HUDEP-2 (cell line): ENCODE results near the gene TNPO3.
A peak's percentile ranks its signal among the peaks of the same experiment; 100 is the strongest.

Experiments used
- DNase-seq, 76 experiments: peaks; one replicate each; lab custom pipeline; 2025; ENCODE audit not compliant: unreplicated experiment in 76 of 76; lab: John Stamatoyannopoulos, UW

TNPO3 gene

DNA sequence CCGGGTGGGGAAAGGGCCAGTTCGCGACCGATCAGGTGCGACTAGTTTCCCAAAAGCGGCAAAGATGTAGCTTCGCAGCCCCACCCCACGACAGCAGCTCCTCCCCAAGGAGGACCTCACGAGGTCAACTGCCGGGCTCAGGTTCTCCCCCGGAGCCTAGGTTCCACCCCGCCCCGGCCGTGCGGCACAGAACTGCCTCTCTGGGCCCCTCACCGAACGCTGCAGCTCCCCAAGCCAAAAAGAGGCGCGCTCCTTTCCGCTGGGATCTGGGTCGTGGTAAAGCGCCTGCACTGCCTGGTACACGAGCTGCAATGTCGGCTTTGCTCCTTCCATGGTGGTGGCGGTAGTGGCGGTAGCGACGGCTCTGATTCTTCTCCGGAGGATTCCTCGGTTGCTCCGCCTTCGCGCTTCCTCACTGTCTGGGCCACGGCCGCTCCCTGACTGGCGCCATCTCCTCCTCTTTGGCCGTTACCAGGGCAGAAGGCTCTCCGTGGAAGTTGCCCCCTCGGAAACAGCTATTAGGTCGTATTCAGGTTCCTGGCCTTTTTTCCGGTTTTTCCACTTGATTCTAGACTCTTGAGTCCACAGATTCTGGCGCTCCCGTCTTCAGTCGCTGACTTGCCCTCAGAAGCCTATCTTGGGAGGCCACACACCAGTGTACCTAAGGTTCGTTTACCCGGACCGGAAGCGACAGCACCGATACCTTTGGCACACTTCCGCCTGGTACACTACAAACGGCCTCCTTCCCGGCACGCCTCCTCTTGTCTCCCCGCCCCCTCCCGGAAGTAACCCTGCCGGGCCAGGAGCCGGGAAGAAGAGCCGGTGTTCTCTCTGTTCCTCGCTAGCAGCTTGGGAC, at the start of gene TNPO3:
Gene TNPO3 (minus strand): TSS at position 674 of the 856 bp plus-strand sequence. CDS start 341 bp downstream, at position 333.
- DNase-seq = peak in 75 of 76 experiments; percentile 37 to 94 (median 86)

DNA sequence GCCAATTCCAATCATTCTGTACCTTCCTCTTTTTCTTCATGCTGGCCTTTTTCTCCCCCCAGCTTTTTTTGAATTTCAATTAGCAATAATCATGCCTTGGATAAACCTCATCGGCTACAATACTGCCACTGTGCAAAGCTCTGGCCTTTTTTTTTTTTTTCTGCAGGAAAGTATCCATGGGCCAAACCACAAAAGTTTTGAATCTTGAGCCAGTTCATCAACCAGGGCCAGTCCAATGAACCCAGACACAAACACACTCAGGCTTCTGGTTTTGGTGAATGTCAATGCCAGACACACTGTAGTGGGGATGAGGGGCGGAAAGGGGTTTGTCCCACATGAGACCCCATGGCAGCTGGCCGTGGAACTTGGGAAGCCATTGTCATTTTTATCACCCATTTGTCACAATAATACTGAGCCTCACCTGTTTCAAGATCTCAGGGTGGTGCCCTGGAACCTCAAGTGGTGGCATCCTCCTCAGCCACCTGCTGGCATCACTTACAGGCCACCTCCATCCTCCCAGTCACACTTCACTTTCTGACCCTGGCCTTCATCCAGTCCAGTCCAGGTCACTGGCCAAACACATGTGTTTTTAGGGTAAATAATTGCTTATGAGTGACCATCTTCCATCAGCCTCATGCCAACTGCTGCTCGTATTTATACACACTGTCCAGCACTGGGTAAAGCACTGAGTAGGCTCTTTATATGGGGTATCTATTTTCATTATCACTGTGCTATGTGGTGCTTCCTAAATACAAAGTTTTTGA, 48.8 kb upstream of the TNPO3 start:
- DNase-seq = no peak

DNA sequence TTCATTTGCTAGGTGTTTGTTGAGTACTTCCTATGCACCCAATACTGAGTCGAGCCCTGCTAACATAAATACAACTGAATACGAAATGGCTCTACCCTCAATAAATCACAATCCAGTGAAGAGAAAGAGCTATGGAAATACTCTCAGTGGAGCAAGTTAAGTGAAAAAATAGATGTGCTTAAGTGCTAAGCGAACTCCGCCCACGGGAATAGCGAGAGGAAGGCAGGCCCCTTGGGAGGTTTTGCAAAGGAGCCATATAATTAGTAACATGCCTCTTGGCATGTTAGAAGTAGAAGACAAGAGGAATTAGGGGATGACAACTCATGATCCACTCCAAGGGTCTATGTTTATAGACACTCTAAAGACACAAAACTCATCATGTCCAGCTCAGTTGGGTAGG, 46.8 kb upstream of the TNPO3 start:
- DNase-seq = no peak

DNA sequence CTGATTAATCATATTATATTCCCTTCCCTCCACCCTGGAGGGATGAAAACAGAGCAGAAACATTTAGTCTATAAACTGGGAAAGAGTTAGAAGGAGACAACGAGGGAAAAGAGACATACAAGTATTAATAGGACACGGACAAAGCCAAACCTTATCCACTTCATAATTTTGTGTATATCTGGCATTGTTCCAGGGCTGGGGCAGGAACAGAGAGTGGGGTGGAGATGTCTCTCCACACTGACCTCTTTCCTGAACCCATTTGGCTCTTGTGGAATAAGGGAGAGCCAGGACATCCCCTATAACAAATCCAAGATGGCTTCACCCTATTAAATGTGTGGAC, 45.9 kb upstream of the TNPO3 start:
- no peak for DNase-seq

- no peak for DNase-seq
Observed at GRCh38 chr7:129098409-129099084, 43.6 kb upstream of the TNPO3 start.

- no peak for DNase-seq
Observed at GRCh38 chr7:129095258-129095657, 40.3 kb upstream of the TNPO3 start.

GRCh38 chr7:129094501-129094900, 39.6 kb upstream of the TNPO3 start:
- no peak for DNase-seq

- DNase-seq = no peak
Observed at GRCh38 chr7:129093867-129094456, 39.1 kb upstream of the TNPO3 start.

DNA sequence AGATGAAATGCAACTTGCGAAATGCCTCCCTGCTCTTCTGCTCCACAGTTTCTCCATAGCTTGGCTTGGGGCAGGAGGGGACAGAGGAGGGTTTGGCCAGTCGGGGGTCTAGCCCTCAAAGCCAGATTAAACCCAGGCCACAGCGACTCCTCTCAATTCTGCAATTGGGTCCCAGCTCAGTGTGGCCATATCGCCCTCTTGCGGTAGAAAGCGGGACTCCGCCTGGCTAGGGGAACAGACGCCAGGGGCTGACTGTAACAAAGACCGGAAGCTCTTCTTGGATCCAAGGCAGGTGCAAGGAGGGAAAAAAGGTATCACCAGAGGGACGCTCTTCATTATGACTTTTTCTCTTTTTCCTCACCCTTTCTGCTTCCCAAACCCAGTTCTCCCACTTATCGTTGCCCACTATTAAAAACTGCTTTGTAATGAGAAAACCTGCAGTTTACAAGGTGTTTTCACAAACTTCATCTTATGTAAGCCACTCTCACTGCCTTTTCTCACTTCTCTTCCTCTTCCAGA, 36.6 kb upstream of the TNPO3 start:
- DNase-seq = peak in 71 of 76 experiments; percentile 3 to 86 (median 59)

- DNase-seq = no peak
Observed at GRCh38 chr7:129090300-129090907, 35.5 kb upstream of the TNPO3 start.

- no peak for DNase-seq
Observed at GRCh38 chr7:129089521-129090212, 34.8 kb upstream of the TNPO3 start.

GRCh38 chr7:129084801-129085551, 30.1 kb upstream of the TNPO3 start:
- DNase-seq = peak in 7 of 76 experiments; percentile 2 to 18 (median 6)

DNA sequence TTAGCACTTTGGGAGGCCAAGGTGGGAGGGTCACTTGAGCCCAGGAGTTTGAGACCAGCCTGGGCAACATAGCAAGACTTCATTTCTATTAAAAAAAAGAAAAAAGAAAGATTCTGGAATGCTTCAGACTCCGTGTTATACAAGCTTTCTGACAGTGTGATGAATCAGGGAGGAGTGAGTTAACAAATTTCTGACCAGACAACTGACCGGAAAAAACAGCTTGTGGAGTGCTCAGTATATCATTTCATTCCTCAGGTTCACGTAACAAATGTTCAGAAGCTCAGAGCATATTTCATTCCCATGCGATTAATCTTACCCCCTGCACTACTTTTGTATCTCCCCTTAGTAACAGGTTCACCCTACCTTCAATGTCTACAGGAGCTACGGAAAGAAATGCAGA, 28.6 kb upstream of the TNPO3 start:
- DNase-seq = no peak

DNA sequence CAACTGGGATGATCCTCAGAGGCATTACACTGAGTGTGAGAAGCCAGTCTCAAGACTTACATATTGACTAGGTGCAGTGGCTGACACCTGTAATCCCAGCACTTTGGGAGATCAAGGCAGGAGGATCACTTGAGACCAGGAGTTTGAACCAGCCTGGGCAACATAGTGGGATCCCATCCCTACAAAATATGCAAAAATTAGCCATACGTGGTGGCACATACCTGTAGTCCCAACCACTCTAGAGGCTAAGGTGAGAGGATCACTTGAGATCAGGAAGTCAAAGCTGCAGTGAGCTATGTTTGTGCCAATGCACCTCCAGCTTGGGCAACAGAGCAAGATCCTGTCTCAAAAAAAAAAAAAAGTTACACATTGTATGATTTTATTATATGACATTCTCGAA, 23.5 kb upstream of the TNPO3 start:
- no peak for DNase-seq

- no peak for DNase-seq
Observed at GRCh38 chr7:129076886-129077285, 22.0 kb upstream of the TNPO3 start.

- no peak for DNase-seq
Observed at GRCh38 chr7:129074994-129075393, 20.1 kb upstream of the TNPO3 start.

DNA sequence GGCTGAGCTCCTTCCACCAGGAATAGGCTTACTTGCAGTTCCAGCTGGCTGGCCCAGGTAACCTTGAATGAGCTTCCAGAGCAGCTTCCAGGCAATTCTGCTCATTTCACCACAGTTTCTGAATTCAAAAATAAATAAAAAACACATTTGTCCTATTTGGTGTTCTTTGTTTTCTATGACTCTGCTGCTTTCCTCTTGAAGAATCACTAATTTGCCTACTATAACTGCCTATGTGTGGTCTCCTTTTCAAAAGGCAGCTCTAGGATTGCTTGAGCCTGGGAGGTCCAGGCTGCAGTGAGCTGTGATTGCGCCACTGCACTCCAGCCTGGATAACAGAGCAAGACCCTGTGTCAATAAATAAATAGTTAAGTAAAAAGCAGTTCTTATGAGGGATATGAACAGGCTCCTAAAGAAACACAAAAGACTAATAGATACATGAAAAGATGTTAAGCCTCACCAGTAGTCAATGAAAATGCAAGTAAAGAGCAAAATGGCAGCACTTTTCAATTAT, 19.5 kb upstream of the TNPO3 start:
- no peak for DNase-seq

DNA sequence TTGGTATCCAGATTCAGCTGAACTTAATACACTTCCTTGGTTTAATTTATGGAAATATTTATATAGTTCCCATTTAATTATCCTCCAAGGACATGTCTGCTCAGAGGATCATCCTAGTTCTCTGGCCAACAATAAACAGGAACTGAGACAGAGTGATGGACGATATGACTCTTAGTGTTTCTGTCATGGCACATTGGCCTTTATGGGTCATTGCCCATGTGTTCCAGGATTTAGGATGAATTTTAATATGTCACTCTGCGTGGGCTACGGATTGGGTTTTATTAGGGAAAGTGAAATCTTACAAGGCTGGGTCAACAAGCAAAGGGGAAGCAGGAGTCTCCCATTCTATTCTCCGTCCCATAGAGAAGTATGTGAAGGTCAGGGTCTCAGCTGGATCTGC, 18.8 kb upstream of the TNPO3 start:
- DNase-seq = no peak

- no peak for DNase-seq
Observed at GRCh38 chr7:129073204-129073603, 18.3 kb upstream of the TNPO3 start.
